Left forelimb (tissue), 1 donor: ENCODE results near the gene ANKZF1.

Source experiments
- DNase-seq: peaks from one replicate; pipeline ENCODE4 v3.0.0-alpha.2; 2018; ENCODE audit warnings: low spot score

Gene ANKZF1

DNA sequence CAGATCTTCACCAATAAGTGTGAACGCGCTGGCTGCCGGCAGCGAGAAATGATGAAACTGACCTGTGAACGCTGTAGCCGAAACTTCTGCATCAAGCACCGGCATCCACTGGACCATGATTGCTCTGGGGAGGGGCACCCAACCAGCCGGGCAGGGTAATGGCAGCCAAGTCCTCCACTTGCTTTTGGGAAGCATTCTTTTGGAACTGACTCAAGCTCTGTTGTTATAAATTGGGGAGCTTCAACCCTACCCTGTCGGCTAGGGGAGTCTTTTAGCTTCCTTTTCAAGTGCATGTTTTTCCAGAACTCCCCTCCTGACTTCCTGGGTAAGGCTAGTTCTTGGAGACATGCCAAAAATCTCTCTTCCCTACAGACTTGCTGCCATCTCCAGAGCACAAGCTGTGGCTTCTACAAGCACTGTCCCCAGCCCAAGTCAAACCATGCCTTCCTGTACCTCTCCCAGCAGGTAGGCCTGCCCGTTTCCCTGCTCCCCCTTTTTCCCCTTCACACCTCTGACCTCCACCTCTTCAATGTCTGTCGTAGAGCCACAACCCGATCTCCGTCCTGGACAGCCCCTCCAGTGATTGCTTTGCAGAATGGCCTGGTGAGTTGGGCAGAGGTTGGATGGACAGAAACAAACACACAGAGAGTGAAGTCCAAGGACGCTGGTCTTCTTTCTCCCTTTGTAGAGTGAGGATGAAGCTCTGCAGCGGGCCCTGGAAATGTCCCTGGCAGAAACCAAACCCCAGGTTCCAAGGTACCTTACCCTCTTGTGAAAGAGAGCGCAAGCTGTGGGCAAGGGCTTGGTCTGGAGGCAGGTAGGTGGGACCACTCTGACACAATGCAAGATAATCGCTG lies 21.5 kb upstream of the ANKZF1 start:
- no peak for DNase-seq

DNA sequence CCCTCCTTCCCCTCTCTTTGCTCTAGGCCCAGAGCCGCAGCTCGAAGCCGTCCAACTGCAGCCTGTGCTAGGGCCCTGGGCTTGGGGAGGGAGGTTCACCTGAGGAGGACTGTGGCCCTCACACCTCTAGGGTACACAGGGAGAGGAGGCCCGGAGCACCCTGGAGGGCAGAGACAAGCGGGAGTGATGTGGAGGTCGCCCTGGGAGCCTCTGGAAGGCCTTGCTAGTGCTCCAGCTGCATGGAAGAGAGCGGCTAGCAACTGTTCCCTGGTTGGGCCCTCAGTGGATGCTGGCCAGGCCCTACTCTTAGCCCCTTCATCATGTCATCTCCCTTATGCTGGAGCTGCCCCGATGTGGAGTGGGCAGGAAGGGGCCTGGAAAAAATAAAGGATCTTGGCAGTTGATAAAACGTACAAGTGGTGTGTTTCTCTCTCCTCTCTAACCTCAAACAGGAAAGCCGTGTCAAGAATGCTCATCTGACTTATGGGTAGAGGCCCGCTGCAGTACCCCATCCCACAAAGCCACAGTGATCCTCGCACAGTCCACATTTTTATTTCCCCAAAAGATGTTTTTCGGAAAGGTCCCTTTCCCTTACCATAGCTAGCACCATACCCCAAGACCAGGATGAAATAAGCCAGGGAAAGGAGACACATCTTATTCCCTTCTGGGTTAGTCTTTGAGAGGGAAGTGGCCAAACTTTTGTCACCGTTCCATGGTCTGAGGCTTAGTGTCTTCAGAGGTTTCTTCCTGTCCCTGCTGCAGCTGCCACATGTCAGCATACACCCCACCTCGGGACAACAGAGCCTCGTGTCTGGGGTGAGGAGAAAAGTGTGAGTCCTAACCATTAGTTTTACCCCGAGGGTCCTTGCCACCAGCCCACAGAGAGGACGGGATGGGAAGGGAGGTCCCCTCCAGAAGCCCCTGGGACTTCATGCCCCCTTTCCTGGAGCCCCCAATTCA lies 20.1 kb upstream of the ANKZF1 start:
- DNase-seq: no peak

- no peak for DNase-seq
These were observed 19.3 kb upstream of the ANKZF1 start for GRCh38 chr2:219210196-219210885.

GRCh38 chr2:219210886-219211362 lies 18.7 kb upstream of the ANKZF1 start:
- DNase-seq: no peak

DNA sequence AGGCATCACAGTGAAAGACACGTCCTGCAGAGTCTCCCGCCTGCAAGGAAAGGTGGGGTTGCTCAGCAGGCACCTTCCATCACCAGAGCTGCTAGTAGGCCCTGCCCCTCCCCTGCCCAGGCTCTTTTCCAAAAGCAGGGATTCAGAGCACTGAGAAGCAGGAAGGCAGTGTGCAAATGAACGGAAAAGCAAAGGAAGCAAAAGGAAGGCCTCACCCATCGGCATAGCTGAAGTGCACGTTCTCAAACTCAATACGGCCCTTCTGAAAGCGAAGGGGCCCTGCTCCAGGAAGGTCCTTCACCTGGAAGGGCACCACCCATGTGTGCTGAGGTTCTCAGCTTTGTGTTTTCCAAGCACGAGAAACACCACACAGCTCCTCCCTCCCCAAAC lies 16.6 kb upstream of the ANKZF1 start:
- peak; percentile 45 for DNase-seq

- DNase-seq: no peak
These were observed 16.0 kb upstream of the ANKZF1 start for GRCh38 chr2:219213486-219214071.

DNA sequence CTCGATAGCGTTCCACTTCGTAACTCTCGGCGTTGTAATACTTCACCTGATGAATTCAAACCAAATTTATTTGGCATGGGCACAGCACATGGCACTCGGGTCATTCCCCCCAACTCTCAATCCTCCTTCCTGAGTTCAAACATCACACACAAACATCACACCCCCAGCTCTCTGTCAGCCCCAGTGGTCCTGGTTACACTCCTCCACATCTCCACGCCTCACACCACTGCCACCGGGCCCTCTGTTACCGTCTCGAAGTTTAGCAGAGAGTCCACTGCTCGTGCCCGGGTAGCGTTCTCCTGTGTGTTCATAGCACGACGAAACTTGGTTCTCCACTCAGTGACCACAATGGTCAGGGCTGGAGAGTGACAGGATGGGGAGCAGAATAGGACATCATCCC lies 15.5 kb upstream of the ANKZF1 start:
- no peak for DNase-seq

DNA sequence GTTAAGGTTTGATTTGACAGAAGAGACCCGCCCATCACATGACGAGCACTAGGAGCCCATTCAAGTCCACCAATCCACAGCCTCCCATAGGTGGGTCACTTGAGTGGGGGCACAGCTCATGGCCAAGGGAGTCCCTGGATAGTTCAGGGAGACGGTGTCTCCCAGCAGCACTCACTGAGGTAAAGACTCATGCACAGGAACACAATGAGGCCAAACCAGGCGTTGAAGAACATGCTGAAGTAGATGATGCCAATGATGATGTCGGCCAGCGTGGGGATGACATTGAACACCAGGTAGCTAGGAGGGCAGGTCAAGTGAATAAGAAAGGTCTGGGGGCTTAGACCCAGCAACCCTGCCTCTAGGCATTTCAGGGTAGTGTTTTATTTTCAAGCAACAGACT lies 14.8 kb upstream of the ANKZF1 start:
- peak; percentile 62 for DNase-seq

DNA sequence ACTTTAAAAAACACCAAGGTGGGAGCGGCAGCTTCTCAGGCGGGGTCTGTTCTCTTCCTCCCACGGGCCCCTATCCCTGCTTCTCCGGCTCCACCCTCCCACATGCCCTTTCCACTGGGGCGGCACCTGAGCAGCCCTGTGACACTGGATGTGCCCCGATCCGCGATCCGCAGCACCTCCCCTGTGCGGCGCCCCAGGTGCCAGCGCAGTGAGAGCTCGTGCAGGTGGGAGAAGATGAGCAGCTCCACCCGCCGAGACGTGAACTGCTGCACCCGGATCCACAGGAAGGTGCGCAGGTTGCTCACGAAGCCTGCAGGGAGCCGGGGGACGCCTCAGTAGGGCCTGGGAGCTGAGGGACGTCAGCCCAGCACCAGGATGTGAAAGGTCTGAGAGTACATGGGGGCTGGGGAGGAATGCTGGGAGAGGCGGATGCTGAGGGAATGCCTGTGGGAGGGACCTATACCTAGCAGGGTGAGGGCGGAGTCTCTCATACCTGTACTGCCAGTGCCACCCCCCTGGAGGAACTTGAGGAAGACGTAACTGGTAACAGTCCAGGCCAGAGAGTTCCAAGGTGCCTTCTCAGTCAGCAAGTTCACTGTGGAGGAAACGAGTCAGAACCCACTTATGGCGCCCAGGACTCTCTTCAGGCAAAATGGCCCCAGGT lies 13.6 kb upstream of the ANKZF1 start:
- DNase-seq: peak; percentile 58

GRCh38 chr2:219216535-219216915 lies 13.1 kb upstream of the ANKZF1 start:
- DNase-seq: no peak

DNA sequence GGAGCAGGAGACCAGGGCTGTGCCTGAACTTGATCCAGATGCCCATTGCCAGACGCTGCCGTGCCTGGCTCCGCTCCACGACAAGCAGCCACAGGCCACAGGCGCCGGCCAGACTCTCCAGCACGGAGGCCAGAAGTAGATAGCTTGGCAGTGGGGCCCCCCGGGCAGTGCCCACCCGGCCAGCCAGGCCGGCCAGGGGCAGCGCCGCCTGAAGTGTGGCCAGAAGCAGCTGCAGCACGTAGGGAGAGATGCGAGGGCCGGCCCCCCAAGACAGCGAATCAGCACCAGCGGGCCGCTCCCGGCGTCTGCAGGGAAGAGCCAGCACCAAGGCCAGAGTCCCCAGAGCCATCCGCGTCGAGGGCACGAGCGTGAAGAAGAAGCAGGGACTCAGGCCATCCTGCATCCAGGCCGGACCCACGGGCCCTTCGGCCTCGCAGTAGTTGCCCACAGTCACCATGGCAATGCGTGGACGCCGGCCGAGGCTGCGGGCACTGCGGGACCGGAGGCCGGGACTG lies 11.3 kb upstream of the ANKZF1 start:
- no peak for DNase-seq

DNA sequence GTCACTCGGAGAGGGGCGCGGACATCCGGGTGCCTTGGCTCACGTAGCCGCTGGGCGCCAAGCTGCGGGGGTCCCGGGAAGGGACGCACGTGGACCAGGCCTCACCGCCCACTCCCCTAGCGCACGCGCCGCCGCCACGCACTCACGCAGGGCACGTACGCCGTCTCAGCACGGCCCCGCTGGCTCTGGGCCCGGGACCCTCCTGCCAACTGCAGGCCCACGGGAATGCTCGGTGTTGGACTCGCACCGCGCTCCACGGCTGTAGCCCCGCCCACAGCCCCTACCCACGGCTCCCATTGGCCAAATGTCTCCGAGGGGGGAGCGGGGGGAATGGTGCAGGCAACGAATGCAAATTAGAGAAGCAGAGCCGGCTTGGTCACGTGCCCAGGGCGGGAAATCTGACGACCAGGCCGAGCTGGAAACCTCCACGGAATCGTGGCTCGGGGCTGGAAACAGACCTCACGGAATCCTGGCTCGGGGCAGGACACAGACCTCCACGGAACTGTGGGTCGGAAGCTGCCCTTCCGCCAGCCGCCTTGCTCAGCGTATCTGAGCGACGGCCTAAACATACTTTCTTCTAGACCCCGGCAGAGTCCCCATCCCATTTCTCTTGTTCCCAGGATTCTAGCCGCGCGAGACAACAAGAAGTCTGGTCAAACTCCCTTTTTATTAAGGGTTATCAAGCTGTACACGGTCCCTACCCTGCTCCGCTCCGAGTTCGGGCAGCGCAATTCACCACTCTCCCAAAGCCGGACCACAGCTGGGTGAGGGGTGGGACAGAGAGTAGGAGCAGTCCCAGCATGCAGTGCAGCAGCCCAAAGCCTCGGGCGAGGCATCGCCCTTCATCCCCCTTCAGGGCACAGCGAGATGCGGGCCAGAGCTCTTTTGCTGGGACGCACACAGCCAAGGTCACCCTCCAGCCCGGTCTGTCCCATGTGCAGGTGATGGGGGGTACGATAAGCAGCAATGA lies 10.6 kb upstream of the ANKZF1 start, which contains the start of gene ABCB6:
Gene ABCB6, minus strand, starts transcription at position 227 of the 970 bp plus-strand sequence. CDS start 285 bp downstream, outside the sequence.
- peak; percentile 99 for DNase-seq

- peak; percentile 58 for DNase-seq
These were observed 9.6 kb upstream of the ANKZF1 start for GRCh38 chr2:219219784-219220532.

- peak; percentile 45 for DNase-seq
These were observed 8.8 kb upstream of the ANKZF1 start for GRCh38 chr2:219220652-219221402.

- peak; percentile 61 for DNase-seq
These were observed 7.6 kb upstream of the ANKZF1 start for GRCh38 chr2:219221957-219222518.

GRCh38 chr2:219223831-219224610 lies 5.6 kb upstream of the ANKZF1 start:
- no peak for DNase-seq

- no peak for DNase-seq
These were observed 4.3 kb upstream of the ANKZF1 start for GRCh38 chr2:219225350-219225749.
